Urothelium cell line (cell line): Measurements from ENCODE around the gene TARDBP.
"Not testable (repeated sequence)": the region's sequence is repeated elsewhere in the genome, so short reads cannot be mapped to it uniquely, and the experiment has no call there.

Experiments used
- DNase-seq: peaks from one replicate; pipeline ENCODE4 v3.0.0; 2011; ENCODE audit warnings: low spot score, mixed read lengths
- FAIRE-seq: peaks from 2 replicates; lab custom pipeline; 2011; peaks lifted over from hg19 to GRCh38; lab: Jason Lieb, UNC

The TARDBP gene

DNA sequence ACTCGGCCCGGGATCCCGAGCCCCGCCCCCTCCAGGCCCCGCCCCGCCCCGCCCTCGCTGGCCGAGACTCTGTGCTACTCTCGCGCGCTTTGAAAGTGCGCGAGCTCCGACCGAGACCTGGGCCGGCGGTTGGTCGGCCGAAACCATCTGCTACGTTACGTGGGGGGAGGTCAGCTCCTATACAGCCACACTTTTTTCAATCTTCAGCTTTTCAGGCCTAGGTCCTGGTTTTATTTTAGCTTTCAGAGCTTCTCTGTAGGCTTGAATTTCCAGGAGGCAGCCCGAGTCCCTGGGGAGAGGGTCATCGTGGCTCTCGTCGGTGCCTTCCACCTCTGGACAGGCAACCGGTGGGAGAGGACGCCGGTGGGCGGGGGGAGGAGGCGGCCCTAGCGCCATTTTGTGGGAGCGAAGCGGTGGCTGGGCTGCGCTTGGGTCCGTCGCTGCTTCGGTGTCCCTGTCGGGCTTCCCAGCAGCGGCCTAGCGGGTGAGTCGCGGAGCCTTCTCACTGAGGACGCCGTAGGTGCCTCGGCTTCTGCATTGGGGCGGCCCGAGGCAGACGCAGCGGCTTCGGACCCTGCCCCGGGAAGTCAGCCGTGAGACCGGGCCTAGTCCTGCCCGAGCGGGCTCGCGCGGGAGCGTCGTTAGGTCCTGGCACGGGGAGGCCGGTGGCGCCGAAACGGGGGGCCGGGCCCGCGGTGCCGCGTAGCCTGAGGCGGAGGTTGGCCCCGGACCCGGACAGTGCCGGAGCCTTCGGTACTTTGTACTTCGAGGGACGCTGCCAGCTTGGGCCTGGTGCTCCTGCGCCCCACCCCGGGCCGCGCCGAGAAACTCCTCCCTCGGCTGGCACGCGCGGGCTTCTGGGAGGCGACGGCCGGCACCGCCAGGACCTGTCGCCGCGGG is at the start of gene TARDBP:
Gene TARDBP, plus strand, starts transcription at position 395 of the 900 bp plus-strand sequence. CDS start 1,074 bp downstream, outside the sequence.
- FAIRE-seq (no peak), DNase-seq (peak; percentile 98)

DNA sequence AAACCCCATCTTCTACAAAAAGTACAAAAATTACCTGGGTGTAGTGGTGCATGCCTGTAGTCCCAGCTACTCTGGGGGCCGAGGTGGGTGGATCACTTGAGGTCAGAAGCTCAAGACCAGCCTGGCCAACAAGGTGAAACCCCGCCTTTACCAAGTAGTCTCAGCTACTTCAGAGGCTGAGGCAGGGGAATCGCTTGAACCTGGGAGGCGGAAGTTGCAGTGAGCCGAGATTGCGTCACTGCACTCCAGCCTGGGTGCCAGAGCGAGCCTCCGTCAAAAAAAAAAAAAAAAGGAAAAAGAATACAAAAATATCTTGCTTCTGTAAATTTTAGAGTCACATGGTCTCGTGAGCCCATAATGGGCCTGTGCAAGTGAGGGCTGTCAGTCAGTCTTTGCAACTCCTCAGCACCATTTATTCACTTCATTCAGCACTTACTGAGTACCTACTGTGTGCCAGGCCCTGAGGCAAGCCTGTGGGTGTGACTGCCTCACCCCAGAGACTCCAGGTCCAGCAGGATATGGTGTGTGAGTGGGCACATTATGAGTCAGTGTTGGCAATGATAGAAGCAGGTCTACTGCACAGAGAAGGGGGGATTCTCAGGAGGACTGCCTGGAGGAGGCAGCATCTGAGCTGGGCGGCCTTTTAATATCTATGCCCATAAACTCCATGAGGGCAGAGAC is 46.8 kb upstream of the TARDBP start:
- FAIRE-seq (no peak), DNase-seq (no peak)

DNA sequence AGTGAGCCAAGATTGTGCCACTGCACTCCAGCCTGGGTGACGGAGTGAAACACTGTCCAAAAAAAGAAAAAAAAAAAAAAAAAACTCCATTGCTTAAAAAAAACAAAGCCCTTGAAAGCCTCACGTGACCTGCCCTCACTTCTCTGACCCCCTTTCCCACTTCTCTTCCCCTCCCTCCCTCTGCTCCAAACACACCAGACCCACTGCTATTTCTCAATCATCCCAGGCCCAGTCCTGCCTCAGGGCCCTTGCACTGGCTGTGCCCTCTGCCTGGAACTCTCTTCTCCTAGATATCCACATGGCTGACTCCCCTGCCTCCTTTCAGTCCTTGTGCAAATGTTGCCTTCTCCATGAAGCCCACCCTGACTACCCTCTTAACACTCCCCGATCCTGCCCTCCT is 45.4 kb upstream of the TARDBP start:
- DNase-seq (no peak), FAIRE-seq (no peak)

DNA sequence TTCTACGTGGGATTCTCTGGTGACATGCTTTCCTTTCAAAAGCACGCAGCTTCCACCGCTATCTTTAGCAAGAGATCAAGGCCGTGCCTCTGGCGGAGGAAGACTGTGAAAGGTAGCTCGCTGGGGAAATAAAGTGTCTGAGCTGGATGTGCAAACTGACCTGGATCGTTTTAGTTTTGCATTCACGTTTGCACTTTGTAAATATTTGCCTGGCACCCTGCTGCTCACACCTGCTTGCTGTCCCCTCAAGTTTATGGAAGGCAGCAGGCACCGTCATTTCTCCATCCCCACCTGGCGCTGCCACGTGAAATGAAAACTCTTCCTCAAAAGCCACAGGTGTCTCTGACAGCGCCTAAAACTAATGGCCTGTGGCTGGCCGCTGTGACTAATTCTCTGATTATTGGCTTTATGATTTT is 44.0 kb upstream of the TARDBP start:
- no peak for FAIRE-seq
- no peak for DNase-seq

DNA sequence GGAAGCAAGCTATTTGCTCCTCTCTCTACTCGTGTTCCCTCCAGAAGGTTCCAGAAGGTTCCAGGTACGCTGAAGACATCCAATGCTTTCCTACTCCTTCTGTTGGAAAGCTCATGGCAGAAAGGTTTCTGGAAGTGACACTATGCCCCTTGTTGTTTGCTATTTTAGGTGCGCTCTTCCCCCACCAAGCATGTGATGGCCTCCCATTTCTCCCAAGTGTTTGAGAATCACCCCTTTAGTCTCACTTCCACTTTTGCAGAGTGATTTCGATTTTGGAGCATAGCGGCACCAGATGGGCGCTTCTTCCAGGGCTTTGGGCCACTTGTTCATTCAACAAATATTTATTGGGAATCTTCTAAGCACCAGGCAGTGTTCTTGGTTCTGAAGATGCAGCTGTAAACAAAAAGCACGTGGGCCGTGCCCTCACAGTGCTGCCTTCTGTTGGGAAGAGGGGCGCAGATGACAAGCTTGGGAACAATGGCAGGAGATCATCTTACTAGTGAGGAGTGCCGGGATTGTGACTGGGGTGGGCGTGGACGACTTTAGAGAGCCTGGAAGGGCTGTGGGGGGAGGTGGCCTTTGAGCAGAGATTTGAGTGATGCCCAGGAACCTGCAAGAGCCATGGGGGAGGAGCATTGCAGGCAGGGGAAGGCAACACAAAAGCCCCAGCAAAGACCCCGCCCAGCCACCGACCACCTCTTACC is 43.0 kb upstream of the TARDBP start:
- DNase-seq, result no peak
- FAIRE-seq, result no peak

DNA sequence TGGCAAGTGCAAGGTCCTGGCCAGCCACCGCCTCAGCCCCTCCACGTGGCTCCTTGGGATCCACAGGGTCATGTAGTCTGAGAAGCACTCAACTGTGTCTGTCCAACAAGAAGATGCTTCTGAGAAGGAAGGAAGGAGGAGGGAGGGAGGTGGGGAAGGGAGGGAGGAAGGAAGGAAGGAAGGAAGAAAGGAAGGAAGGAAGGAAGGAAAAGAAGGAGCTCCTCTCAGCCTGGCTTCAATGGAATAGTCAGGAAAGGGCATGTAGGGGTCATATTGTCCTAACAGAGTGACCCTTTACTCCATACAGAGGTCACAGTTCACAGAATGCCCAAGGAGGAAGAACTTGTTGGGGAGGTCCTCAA is 42.5 kb upstream of the TARDBP start:
- no peak for FAIRE-seq
- no peak for DNase-seq

DNA sequence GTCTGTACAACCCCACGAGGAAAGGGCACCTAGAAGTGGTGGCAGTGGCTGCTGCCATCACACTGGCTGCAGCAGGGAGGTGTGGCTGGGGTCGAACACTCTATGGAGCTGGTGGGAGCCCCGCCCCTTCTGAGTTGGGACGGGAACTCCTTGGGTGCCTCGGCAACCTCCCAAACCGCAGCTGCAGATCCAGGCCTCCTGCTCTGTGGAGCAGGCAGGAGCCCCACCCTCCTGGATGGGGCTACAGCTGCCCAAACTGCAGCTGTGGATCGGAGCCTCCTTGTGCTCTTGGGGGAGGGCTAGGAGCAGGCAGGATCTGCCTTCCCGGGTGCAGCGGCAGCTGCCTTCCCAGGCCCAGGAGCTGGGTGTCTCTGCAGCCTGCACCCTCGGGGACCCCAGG is 38.9 kb upstream of the TARDBP start:
- FAIRE-seq (no peak), DNase-seq (no peak)

DNA sequence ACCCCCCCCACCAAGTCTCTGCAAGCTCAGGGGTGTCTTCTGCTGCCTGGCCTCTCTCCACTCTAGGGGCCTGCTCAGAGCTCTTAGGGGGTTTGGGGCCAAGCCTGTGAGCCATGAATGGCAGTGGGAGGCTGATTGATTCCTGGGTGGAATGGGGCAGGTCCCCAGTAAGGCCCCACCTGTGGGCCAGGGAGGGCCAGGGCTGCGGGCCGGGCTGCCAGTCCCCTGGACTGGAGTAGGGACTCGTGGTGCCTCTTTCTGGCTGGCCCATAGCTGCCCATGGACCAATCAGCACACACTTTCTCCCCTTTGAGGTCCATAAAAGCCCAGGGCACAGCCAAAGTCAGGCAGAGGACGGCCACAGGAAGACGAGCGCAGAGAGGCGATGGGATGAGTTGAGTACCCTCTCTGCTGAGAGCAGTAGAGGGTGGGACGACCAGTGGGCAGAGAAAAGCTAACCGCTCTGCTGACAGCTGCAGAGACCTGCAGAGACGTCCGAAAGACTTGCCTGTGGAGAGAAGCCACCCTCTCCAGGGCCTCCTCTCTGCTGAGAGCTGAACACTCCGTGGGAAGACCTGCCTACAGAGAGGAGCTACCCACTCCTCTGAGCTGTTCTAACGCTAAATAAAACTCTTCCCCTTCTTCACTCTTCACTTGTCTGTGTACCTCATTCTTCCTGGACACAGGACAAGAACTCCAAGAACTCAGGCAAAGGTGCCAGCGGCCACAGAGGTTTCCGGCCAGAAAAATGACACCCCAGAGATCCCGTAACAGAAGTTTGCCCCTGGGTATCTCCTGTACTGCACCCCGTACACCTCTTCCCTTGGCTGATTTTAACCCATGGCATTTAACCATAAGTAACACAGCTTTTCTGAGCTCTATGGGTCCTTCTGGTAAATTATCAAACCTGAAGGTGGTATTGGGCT is 38.2 kb upstream of the TARDBP start:
- no peak for DNase-seq
- no peak for FAIRE-seq

DNA sequence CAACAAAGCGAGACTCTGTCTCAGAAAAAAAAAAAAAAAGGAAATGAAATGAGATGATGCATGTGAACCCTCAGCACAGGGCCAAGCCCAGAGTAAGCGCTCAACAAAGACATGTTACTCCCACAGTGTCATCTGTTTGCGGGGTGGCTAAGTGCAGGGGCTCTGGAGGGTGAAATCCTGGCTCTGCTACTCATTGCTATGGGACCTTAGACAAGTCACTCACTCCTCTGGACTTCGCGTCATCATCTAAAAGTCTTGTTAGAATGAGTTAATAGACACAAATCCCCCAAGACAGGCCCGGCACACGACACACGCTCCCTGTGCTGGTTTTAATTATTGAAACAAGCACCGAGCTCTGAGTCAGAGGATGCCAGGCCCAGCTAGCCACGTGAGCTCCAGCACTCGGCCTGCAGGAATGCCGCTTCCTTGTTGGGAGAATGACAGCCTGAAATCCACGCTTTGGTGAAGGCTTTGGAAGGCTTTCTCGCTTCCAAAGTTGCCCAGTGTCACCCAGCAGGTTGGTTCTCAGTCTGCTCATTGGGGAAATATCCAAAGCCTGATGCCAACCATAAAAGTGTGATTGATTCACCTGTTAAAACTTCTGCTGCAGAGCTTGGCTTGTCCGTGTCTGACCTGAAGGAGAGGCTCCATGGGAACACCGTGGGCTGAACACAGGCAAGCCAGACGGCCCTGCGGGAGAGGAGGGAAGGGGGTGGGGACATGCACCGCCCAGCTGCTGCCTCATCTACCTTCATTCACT is 36.7 kb upstream of the TARDBP start:
- DNase-seq (peak; percentile 73), FAIRE-seq (peak; percentile 62)

DNA sequence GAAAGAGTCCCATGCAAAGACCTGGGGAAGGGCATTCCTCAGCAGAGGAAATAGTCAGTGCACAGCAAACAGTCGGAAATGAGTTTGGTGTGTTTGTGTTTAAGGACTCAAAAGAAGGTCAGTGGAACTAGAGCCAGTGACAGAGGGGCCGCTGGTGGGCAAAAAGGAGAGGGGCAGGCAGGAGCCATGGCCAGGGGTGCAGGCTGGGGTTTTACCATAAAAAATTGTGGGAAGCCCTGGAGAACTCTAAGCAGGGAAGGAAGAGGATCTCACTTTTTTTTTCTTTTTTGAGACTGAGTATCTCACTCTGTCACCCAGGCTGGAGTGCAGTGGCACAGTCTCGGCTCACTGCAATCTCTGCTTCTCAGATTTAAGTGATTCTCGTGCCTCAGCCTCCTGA is 33.7 kb upstream of the TARDBP start:
- DNase-seq (no peak), FAIRE-seq (no peak)

DNA sequence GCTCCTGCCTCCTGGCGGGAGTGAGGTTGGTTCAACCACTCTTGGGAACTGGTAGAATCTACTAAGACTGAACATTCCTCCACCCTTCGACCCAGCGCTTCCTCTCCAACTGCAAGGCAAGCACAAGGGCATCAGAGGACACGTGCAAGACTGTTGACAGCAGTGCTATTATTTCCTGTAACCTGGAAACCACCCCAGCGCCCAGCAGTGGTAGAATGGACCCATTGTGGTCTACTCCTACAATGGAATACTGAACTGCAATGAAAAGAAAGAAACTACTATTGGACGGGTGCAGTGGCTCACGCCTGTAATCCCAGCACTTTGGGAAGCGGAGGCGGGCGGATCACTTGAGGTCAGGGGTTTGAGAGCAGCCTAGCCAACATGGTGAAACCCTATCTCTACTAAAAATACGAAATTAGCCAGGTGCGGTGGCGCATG is 33.0 kb upstream of the TARDBP start:
- peak; percentile 55 for FAIRE-seq
- DNase-seq, result peak; percentile 56

DNA sequence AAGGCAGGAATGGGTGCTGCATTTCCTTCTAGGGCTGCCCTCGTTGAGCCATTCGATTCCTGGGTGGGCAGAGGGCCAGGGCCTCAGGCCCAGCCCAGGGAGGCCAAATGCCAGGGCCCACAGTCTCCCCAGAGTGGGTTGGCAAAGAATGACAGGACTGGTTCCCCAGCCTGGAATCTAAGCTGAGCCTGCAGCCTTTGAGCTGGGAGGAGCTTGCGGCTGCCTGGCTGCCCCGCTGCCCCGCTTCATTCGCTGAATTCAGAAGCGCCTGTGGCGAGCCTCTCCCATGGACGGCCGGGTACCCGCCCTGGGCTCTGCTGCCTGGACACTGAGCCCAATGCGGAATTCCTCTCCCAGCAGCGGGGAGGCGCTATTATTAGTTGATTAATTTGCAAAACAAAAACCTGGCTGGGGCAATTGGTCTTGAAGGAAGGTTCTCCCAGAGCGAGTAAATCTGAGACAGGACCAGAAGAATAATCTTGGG is 32.3 kb upstream of the TARDBP start:
- no peak for DNase-seq
- no peak for FAIRE-seq

DNA sequence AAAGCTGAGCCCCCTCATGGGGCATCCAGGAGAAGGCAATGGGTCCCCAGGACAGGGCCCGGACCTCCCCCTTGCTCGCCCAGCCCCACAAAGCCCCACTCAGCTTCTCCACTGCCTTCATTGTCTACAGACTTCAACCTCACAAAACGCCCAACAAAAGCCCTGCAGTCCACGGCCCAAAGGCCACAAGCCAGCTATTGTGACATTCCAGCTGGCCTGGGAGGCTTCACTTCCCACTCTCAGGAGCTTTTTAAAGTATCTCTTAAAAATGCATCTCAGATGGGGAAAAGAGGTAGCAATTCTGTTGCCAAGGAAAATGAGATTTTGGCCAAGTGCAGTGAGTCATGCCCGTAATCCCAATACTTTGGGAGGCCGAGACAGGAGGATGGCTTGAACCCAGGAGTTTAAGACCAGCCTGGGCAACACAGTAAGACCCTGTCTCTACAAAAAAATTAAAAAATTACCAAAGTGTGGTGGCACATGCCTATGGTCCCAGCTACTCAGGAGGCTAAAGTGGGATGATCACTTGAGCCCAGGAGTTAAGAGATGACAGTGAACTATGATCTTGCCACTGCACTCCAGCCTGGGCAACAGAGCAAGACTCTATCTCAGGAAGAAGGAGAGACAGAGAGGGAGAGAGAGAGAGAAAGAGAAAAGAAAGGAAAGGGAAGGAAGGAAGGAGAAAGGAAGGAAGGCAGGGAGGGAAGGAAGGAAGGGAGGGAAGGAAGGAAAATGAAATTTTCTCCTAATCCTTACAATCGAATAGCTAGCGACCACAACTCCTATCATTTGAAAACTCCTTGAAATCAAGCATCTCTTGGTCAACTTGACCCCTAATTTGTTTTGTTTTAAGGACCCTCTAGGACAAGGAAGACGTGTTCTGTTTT is 31.4 kb upstream of the TARDBP start:
- FAIRE-seq (no peak), DNase-seq (no peak)

DNA sequence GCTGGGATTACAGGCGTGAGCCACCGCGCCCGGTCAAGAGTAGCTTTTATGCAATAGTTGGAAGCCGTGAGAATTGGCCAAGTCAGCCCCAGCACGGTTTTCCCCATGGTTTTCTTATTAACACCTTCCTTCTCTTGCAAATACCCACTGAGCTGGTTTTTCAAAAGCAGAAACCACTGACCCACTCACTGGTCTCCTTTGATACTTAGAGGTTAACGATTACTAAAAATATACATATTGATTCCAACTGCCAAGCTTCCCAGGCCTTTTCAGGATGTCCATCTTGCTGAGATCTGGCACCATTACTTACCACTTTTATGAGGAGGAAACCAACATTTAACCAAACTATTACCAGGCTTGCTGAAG is 25.9 kb upstream of the TARDBP start:
- FAIRE-seq, result no peak

DNA sequence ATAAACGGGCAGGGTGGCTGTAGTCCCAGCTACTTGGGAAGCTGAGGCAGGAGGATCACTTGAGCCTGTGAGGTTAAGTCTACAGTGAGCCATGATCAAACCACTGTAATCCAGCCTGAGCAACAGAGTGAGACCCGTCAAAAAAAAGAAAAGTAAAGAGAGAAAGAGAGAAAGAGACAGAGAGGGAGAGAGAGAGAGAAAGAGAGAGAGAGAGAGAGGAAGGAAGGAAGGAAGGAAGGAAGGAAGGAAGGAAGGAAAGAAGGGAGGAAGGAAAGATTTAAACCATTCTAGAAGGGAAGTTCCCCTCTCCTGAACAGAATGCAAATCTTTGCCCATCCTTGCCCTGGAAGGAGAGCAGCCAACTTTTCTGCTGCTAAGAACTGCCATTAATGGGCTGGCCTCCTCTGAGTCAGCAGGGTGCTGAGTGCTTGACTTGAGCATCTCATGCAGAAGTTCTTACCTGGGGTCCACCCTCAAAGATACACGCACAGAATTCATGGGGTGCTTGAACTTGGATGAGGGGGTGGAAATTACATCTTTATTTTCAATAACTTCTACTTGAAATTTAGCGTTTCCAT is 24.5 kb upstream of the TARDBP start:
- DNase-seq, result no peak
- FAIRE-seq, result no peak

More for the DNA sequence above, 25.9 kb upstream of the TARDBP start:
- no peak for DNase-seq

DNA sequence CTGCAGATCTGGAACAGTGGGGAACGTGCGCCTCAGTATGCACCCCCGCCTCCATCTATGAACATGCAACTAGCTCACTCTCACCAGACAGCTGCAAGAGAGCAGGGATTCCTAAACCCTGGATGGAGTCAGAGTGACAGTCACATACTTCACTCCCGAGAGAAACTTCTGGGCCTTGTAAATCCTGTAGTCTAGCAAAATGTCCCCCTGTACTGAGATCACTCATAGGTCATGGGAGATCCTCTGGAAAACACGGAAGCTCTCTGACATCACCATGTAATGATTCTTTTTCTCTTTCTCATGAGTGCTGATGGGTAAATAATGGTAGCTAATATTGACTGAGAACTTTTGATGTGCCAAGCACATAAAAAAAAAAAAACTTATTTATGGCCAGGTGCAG is 23.4 kb upstream of the TARDBP start:
- FAIRE-seq (no peak), DNase-seq (no peak)

DNA sequence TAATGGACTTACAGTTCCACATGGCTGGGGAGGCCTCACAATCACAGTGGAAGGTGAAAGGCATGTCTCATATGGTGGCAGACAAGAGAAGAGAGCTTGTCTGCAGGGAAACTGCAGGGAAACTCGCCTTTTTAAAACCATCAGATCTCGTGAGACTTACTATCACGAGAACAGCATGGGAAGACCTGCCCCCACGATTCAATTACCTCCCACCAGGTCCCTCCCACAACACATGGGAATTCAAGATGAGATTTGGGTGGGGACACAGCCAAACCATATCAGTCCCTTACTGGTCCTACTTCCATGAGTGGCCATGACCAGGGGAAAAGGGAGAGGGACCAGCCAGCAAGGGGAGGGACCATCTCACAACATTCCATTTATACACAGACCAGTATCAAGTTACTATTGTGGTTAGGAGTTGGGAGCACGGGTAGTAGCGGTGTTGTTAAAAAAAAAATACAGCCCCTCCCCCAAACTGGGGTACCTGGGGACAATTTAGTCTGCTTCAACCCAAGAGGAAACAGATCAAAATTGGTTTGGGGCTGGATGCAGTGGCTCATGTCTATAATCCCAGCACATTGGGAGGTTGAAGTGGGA is 22.4 kb upstream of the TARDBP start:
- not testable (repeated sequence) for FAIRE-seq
- peak; percentile 58 for DNase-seq

DNA sequence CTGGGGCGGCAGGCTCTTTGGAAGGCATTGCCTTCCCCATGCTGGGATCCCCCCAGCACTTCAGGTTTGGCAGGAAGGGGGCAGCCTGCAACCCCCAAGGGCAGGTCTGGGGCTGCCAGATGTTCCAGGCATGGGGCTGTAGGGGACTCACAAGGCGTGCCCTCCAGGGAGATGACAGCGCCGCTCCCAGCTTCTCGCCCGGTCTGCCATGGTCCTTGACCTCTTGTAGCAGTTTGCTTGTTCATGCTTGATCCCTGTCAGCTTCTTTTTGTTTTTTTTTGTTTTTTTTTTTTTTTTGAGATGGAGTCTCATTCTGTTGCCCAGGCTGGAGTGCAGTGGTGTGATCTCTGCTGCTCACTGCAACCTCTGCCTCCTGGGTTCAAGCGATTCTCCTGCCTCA is 21.6 kb upstream of the TARDBP start:
- FAIRE-seq, result no peak
- DNase-seq, result no peak
